H1 (cell line): Measurements from ENCODE around the gene APBA2. TPM values are rescaled to one million over a fixed set of nuclear protein-coding genes. Genes with fewer than 3 reads are reported as not detected.

Source experiments
- KDM4A ChIP-seq: IDR thresholded peaks from one replicate; pipeline ENCODE4 v1.7.1; 2012; ENCODE audit warnings: low read depth, mild to moderate bottlenecking, moderate library complexity, low read length, inconsistent platforms; ENCODE audit not compliant: severe bottlenecking
- SAP30 ChIP-seq: fragments of 300-600 bp; sonication (generic); IDR thresholded peaks from 2 replicates; pipeline ENCODE4 v1.7.1; 2012; ENCODE audit warnings: low read length, moderate library complexity, mild to moderate bottlenecking, inconsistent platforms; ENCODE audit not compliant: insufficient read depth, insufficient replicate concordance
- TCF12 ChIP-seq: IDR thresholded peaks from 2 replicates; pipeline ENCODE4 v1.6.1; 2011; ENCODE audit warnings: low read depth, mild to moderate bottlenecking, low read length
- polyA plus RNA-seq, 7 experiments: library from polyadenylated mRNA; depleted of rRNA in 3 of 7; stranded (reverse) in 5 of 7; unstranded in 2 of 7; fragments of >200 nt in 5 of 7; fragments of 200-250 nt in 2 of 7; gene quantifications; 1 replicate in 5 of 7; 2 replicates in 1 of 7; 4 replicates in 1 of 7; pipeline versions ENCODE4 v1.2.1 to v1.2.3, GENCODE V29; 2011 to 2013; ENCODE audit warnings: missing spikeins in 2 of 7, mixed read lengths in 2 of 7
- total RNA-seq: library from RNA; stranded (reverse); fragmentation: NEBNext Ultra II Directional; extraction: Animal tissue kit (Norgen Biotek cat#: 25700); gene quantifications from 2 replicates; pipeline ENCODE4 v1.2.1, GENCODE V29; 2021
- TF ChIP-seq, protein P1 (sequence below): IDR thresholded peaks from 2 replicates; pipeline ENCODE4 v1.6.1; 2012; ENCODE audit warnings: inconsistent platforms
- TF ChIP-seq, protein P2 (sequence below): IDR thresholded peaks from 2 replicates; pipeline ENCODE4 v1.6.1; 2011; ENCODE audit warnings: low read depth, mild to moderate bottlenecking, low read length; ENCODE audit not compliant: insufficient read depth

Gene APBA2
- total and polyA plus RNA-seq, 2 of the 8 experiments (the other 6 are each of a cell fraction or from before 2014, with no cell fraction given), result 15.5 to 19.0 TPM

DNA sequence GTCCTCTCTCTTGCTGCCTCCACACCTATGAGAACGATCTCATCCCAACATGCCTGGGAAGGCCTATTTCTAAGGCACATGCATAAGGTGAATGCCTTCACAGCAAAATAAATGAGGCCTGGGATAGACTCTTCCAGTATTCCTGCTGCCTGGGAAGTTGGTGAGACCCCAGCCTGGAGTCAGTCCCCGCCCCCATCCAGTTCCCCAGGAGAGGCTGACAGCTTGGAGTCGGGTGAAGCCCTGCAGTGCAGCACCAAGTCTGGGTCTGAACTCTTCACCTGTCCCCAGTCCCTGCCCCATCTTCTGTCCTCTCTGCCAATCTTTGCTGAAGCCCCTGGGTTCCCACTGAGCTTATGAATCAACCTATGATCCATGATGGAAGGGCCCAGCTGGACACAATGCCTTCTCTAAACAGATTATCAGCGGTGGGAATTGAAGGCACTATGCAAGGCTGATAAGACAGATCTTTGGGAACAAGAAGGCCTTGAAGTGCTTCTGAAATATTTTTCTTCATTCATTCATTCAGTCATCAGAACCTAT, 10.2 kb upstream of the APBA2 start (continued):
- TF ChIP-seq, protein P1, sequence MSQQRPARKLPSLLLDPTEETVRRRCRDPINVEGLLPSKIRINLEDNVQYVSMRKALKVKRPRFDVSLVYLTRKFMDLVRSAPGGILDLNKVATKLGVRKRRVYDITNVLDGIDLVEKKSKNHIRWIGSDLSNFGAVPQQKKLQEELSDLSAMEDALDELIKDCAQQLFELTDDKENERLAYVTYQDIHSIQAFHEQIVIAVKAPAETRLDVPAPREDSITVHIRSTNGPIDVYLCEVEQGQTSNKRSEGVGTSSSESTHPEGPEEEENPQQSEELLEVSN, result no peak
- TF ChIP-seq SAP30 (no peak), KDM4A (no peak), TCF12 (no peak)
- TF ChIP-seq, protein P2, sequence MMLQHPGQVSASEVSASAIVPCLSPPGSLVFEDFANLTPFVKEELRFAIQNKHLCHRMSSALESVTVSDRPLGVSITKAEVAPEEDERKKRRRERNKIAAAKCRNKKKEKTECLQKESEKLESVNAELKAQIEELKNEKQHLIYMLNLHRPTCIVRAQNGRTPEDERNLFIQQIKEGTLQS, result no peak
- TF ChIP-seq, all 59 proteins: peak for 0
